Bronchial epithelial cell (primary cell): Measurements from ENCODE around the gene AMACR. TPM values are rescaled to one million over a fixed set of nuclear protein-coding genes. Genes with fewer than 3 reads are reported as not detected.

ENCODE experiments used
- DNase-seq: peaks from one replicate; pipeline ENCODE4 v3.0.0-alpha.2; 2010; ENCODE audit warnings: low read depth
- FAIRE-seq: peaks from 2 replicates; lab custom pipeline; 2011; peaks lifted over from hg19 to GRCh38; lab: Jason Lieb, UNC
- H3K27me3 ChIP-seq: 2 replicates; pipeline ENCODE4 v1.5.1; 2011; ENCODE audit warnings: low read length; ENCODE audit not compliant: control insufficient read depth, insufficient read depth
- H3K36me3 ChIP-seq: 2 replicates; pipeline ENCODE4 v1.5.1; 2011; ENCODE audit warnings: low read length; ENCODE audit not compliant: control insufficient read depth, insufficient read depth
- H3K4me3 ChIP-seq: 2 replicates; pipeline ENCODE4 v1.5.1; 2011; ENCODE audit warnings: mild to moderate bottlenecking, low read depth, low read length, control low read depth
- CTCF ChIP-seq: IDR thresholded peaks from 2 replicates; pipeline ENCODE4 v1.5.1; 2011; ENCODE audit warnings: mild to moderate bottlenecking, moderate library complexity, low read length, control low read depth, inconsistent platforms; ENCODE audit not compliant: insufficient read depth, severe bottlenecking
- total RNA-seq: library from RNA; depleted of rRNA; stranded (reverse); fragments of >200 nt; gene quantifications from 2 replicates; pipeline ENCODE4 v1.2.1, GENCODE V29; 2014

Gene AMACR
- total RNA-seq, 1 donor from 2014 or later = 6.3 TPM

GRCh38 chr5:34040472-34040871 lies 32.6 kb upstream of the AMACR start:
- no peak for DNase-seq
- Histone ChIP-seq H3K36me3 (no peaks in the 10 kb centered on the region), H3K4me3 (no peak overlapping the region), H3K27me3 (no peaks in the 10 kb centered on the region)
- no peak for FAIRE-seq
- TF ChIP-seq CTCF = no peak

GRCh38 chr5:34039398-34040157 lies 31.7 kb upstream of the AMACR start:
- Histone ChIP-seq H3K4me3 (no peak overlapping the region), H3K27me3 (no peaks in the 10 kb centered on the region), H3K36me3 (no peaks in the 10 kb centered on the region)
- TF ChIP-seq CTCF = no peak
- DNase-seq = no peak
- FAIRE-seq = peak; percentile 43

- no peak for DNase-seq
- H3K36me3 ChIP-seq = no peaks in the 10 kb centered on the region
- no peak for TF ChIP-seq CTCF
- no peaks in the 10 kb centered on the region for H3K27me3 ChIP-seq
- no peak for FAIRE-seq
- no peak overlapping the region for H3K4me3 ChIP-seq
Observed at GRCh38 chr5:34038838-34039237, 31.0 kb upstream of the AMACR start.

GRCh38 chr5:34038390-34038789 lies 30.5 kb upstream of the AMACR start:
- no peak for TF ChIP-seq CTCF
- Histone ChIP-seq H3K4me3 (no peak overlapping the region), H3K27me3 (no peaks in the 10 kb centered on the region), H3K36me3 (no peaks in the 10 kb centered on the region)
- FAIRE-seq (no peak), DNase-seq (no peak)

GRCh38 chr5:34037726-34038125 lies 29.9 kb upstream of the AMACR start:
- TF ChIP-seq CTCF = no peak
- Histone ChIP-seq H3K27me3 (no peaks in the 10 kb centered on the region), H3K4me3 (no peak overlapping the region), H3K36me3 (no peaks in the 10 kb centered on the region)
- DNase-seq (no peak), FAIRE-seq (no peak)

- no peak for TF ChIP-seq CTCF
- no peaks in the 10 kb centered on the region for H3K36me3 ChIP-seq
- H3K27me3 ChIP-seq = no peaks in the 10 kb centered on the region
- FAIRE-seq = no peak
- no peak for DNase-seq
- no peak overlapping the region for H3K4me3 ChIP-seq
Observed at GRCh38 chr5:34035756-34036155, 27.9 kb upstream of the AMACR start.
